A549 (cell line): ENCODE results near the gene ELOA2. TPM values are rescaled to one million over a fixed set of nuclear protein-coding genes. Genes with fewer than 3 reads are reported as not detected.

ENCODE experiments used
- ATAC-seq, 2 experiments: fragments of 200-7000 bp in 1 of 2; fragments of >200 bp in 1 of 2; cut with Nextera tagmentation in 1 of 2; cut with Tn5 transposase in 1 of 2; 3 replicates each; pipeline versions ENCODE4 v1.8.0 to v1.9.1; 2018 to 2020; ENCODE audit warnings: mild to moderate bottlenecking in 1 of 2, moderate library complexity in 1 of 2
- CTCF ChIA-PET: fragments of 300-600 bp; sonication (Branson Sonifier 250); formaldehyde crosslinking; extraction: SDS; loops from one replicate; lab custom pipeline; 2021; ENCODE audit warnings: antibody characterized with exemption, inconsistent platforms; lab: Yijun Ruan, JAX
- POLR2A ChIA-PET: fragments of 350-600 bp; formaldehyde crosslinking; extraction: SDS; loops from one replicate; lab custom pipeline; 2021; ENCODE audit warnings: antibody characterized with exemption, inconsistent platforms; lab: Yijun Ruan, JAX
- DNase-seq, 2 experiments: peaks; one replicate each; pipeline versions ENCODE4 v3.0.0 to v3.0.0-alpha.2; 2011 to 2016; ENCODE audit warnings: low read depth in 1 of 2, low spot score in 1 of 2
- FAIRE-seq: peaks from 2 replicates; lab custom pipeline; 2011; peaks lifted over from hg19 to GRCh38; lab: Jason Lieb, UNC
- H3K27ac ChIP-seq, 2 experiments: fragments of >200 bp; sonication (Bioruptor Twin); formaldehyde crosslinking; 3 replicates each; pipeline ENCODE4 v1.5.1; 2016 to 2017
- H3K4me1 ChIP-seq: fragments of >200 bp; sonication (Bioruptor Twin); formaldehyde crosslinking; 3 replicates; pipeline ENCODE4 v1.6.1; 2016
- H3K4me2 ChIP-seq: fragments of >200 bp; sonication (Bioruptor Twin); formaldehyde crosslinking; 3 replicates; pipeline ENCODE4 v1.6.1; 2016
- H3K4me3 ChIP-seq: fragments of >200 bp; sonication (Bioruptor Twin); formaldehyde crosslinking; 3 replicates; pipeline ENCODE4 v1.5.1; 2016
- H3K9me3 ChIP-seq: fragments of >200 bp; sonication (Bioruptor Twin); formaldehyde crosslinking; 3 replicates; pipeline ENCODE4 v1.6.1; 2016
- CBX2 ChIP-seq: fragments of 200-600 bp; sonication (generic); IDR thresholded peaks from 2 replicates; pipeline ENCODE4 v1.6.1; 2016; ENCODE audit warnings: low read depth, mild to moderate bottlenecking, borderline replicate concordance
- CBX8 ChIP-seq: fragments of 200-600 bp; sonication (generic); IDR thresholded peaks from 2 replicates; pipeline ENCODE4 v1.6.1; 2016
- EHF ChIP-seq: fragments of 250-450 bp; sonication (Bioruptor Pico); IDR thresholded peaks from 2 replicates; pipeline ENCODE4 v1.5.0; 2020; ENCODE audit warnings: mild to moderate bottlenecking
- EHMT2 ChIP-seq: fragments of 200-600 bp; sonication (generic); IDR thresholded peaks from 2 replicates; pipeline ENCODE4 v1.6.1; 2016; ENCODE audit warnings: antibody characterized with exemption, low read depth, mild to moderate bottlenecking, moderate library complexity
- ESRRA ChIP-seq: fragments of 150-350 bp; IDR thresholded peaks from 2 replicates; pipeline ENCODE4 v1.6.1; 2014; ENCODE audit warnings: mild to moderate bottlenecking, low read length, borderline replicate concordance
- FOSB ChIP-seq: fragments of 250-450 bp; sonication (Bioruptor Pico); IDR thresholded peaks from 2 replicates; pipeline ENCODE4 v1.5.0; 2020; ENCODE audit warnings: mild to moderate bottlenecking, moderate library complexity
- FOXS1 ChIP-seq: fragments of 250-450 bp; sonication (Bioruptor Pico); IDR thresholded peaks from 2 replicates; pipeline ENCODE4 v1.5.0; 2020; ENCODE audit warnings: mild to moderate bottlenecking, moderate library complexity
- GATA3 ChIP-seq: IDR thresholded peaks from 2 replicates; pipeline ENCODE4 v1.6.1; 2012; ENCODE audit warnings: borderline replicate concordance
- HDAC2 ChIP-seq: fragments of 200-600 bp; sonication (generic); IDR thresholded peaks from 2 replicates; pipeline ENCODE4 v1.6.1; 2016
- KDM1A ChIP-seq: fragments of 200-600 bp; sonication (generic); IDR thresholded peaks from 2 replicates; pipeline ENCODE4 v1.6.1; 2016; ENCODE audit warnings: low read depth, mild to moderate bottlenecking
- MAZ ChIP-seq: fragments of 150-350 bp; IDR thresholded peaks from 2 replicates; pipeline ENCODE4 v1.6.1; 2014; ENCODE audit warnings: antibody characterized with exemption, low read depth, low read length, borderline replicate concordance
- RAD21 ChIP-seq, 2 experiments: fragments of >200 bp in 1 of 2; sonication (Bioruptor Twin) in 1 of 2; formaldehyde crosslinking in 1 of 2; IDR thresholded peaks in 1 of 2; conservative IDR thresholded peaks in 1 of 2; 2 replicates in 1 of 2; 3 replicates in 1 of 2; pipeline ENCODE4 v1.6.1; 2012 to 2018; ENCODE audit warnings: inconsistent platforms in 1 of 2
- RFX5 ChIP-seq: fragments of 450-650 bp; IDR thresholded peaks from 2 replicates; pipeline ENCODE4 v1.7.1; 2014; ENCODE audit warnings: antibody characterized with exemption, mild to moderate bottlenecking, moderate library complexity
- SMC3 ChIP-seq: fragments of >200 bp; sonication (Bioruptor Twin); formaldehyde crosslinking; IDR thresholded peaks from 3 replicates; pipeline ENCODE4 v1.6.1; 2018; ENCODE audit warnings: inconsistent platforms
- WGBS: methylation state at CpG from one replicate; pipeline ENCODE4 v1.1.6; 2017; ENCODE audit errors: missing lambda C conversion rate; 5-methylcytosine and 5-hydroxymethylcytosine counted together
- polyA plus RNA-seq, 4 experiments: library from polyadenylated mRNA; depleted of rRNA in 3 of 4; stranded (reverse); fragments of >200 nt; fragmentation: RNase III in 1 of 4; extraction: RNeasy Plus Mini Kit Qiagen cat#74134 plus additional on column Dnase treatment in 1 of 4; gene quantifications; 2 replicates in 3 of 4; 3 replicates in 1 of 4; pipeline ENCODE4 v1.2.3, GENCODE V29; 2011 to 2017
- TF ChIP-seq, protein P1 (sequence below): IDR thresholded peaks from 2 replicates; pipeline ENCODE4 v1.6.1; 2012
- TF ChIP-seq, protein P2 (sequence below): fragments of 150-350 bp; IDR thresholded peaks from 2 replicates; pipeline ENCODE4 v1.6.1; 2014; ENCODE audit warnings: low read depth, mild to moderate bottlenecking, low read length
- TF ChIP-seq, protein P3 (sequence below): fragments of >200 bp; sonication (Bioruptor Twin); formaldehyde crosslinking; IDR thresholded peaks from 2 replicates; pipeline ENCODE4 v1.6.1; 2016
- TF ChIP-seq, protein P4 (sequence below): fragments of >200 bp; sonication (Bioruptor Twin); formaldehyde crosslinking; IDR thresholded peaks from 3 replicates; pipeline ENCODE4 v1.5.1; 2016
- TF ChIP-seq, protein P5 (sequence below): fragments of 200-600 bp; sonication (generic); IDR thresholded peaks from 2 replicates; pipeline ENCODE4 v1.6.1; 2016; ENCODE audit warnings: antibody characterized with exemption, mild to moderate bottlenecking, moderate library complexity
- TF ChIP-seq, protein P6 (sequence below): IDR thresholded peaks from 2 replicates; pipeline ENCODE4 v1.6.1; 2012; ENCODE audit warnings: low read depth, borderline replicate concordance

ELOA2 gene
- polyA plus RNA-seq, 2 of the 4 experiments (the other 2 are of a cell fraction) = not detected

DNA sequence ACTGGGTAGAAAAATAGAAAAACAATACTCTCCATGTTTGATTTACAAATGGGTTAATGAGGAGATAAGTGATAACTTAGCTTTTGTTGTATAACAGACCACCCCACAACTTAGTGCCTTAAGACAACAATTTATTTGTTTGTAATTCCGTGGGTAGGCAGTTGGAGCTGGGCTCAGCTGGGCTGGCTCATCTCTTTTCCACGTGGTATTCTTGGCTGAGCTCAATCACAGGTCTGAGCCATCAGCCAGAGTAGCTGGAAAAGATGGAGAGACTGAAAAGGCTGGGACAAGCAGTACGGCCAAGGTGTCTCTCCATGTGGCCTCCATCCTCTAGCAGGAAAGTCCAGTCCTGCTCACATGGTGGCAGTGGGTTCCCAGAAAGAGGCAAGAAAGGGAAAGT is 32.2 kb upstream of the ELOA2 start (continued):
- TF ChIP-seq FOXS1 (CRISPR knock-in tag) = no peak
- TF ChIP-seq RAD21 (conservative IDR thresholded peaks at IDR 0.05 in 1 of 2, IDR thresholded peaks at IDR 0.05 in 1 of 2) = no peak
- no peak for TF ChIP-seq SMC3
- TF ChIP-seq, protein P1, sequence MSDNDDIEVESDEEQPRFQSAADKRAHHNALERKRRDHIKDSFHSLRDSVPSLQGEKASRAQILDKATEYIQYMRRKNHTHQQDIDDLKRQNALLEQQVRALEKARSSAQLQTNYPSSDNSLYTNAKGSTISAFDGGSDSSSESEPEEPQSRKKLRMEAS = no peak
- no peak for TF ChIP-seq GATA3
- TF ChIP-seq EHF (CRISPR knock-in tag) = no peak
- TF ChIP-seq RFX5 = no peak
- no peak for TF ChIP-seq MAZ

DNA sequence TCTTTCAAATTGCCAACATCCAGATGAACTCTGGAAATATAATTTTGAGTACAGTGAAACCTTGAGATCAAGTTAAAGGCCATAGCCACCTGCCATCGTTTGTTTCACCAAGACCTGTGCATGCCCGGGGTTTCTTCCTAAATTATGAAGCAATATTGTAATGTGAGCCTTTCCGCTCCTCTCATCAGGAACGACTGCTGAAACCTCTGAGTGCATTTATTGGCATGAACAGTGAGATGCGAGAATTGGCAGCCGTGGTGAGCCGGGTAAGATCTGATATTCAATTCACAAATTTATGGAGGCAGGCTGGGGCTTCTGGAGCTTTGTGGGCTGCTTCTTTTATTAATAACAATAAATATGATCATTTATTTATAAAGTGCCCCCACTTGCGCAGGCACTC is 27.7 kb upstream of the ELOA2 start:
- H3K4me2 ChIP-seq = no peak overlapping the region
- CTCF ChIA-PET = no interaction called here
- TF ChIP-seq FOSB (no peak), HDAC2 (no peak), ESRRA (no peak), GATA3 (no peak), CBX8 (no peak), KDM1A (no peak), EHMT2 (no peak), CBX2 (no peak)
- TF ChIP-seq, protein P2, sequence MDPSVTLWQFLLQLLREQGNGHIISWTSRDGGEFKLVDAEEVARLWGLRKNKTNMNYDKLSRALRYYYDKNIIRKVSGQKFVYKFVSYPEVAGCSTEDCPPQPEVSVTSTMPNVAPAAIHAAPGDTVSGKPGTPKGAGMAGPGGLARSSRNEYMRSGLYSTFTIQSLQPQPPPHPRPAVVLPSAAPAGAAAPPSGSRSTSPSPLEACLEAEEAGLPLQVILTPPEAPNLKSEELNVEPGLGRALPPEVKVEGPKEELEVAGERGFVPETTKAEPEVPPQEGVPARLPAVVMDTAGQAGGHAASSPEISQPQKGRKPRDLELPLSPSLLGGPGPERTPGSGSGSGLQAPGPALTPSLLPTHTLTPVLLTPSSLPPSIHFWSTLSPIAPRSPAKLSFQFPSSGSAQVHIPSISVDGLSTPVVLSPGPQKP = no peak
- TF ChIP-seq, protein P1 = no peak
- TF ChIP-seq, protein P3, sequence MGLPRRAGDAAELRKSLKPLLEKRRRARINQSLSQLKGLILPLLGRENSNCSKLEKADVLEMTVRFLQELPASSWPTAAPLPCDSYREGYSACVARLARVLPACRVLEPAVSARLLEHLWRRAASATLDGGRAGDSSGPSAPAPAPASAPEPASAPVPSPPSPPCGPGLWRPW = no peak
- TF ChIP-seq, protein P4, sequence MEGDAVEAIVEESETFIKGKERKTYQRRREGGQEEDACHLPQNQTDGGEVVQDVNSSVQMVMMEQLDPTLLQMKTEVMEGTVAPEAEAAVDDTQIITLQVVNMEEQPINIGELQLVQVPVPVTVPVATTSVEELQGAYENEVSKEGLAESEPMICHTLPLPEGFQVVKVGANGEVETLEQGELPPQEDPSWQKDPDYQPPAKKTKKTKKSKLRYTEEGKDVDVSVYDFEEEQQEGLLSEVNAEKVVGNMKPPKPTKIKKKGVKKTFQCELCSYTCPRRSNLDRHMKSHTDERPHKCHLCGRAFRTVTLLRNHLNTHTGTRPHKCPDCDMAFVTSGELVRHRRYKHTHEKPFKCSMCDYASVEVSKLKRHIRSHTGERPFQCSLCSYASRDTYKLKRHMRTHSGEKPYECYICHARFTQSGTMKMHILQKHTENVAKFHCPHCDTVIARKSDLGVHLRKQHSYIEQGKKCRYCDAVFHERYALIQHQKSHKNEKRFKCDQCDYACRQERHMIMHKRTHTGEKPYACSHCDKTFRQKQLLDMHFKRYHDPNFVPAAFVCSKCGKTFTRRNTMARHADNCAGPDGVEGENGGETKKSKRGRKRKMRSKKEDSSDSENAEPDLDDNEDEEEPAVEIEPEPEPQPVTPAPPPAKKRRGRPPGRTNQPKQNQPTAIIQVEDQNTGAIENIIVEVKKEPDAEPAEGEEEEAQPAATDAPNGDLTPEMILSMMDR = no peak
- TF ChIP-seq, all 56 proteins: peak for 0
- no peaks in the 10 kb centered on the region for H3K9me3 ChIP-seq
- ATAC-seq (no peak), FAIRE-seq (no peak), DNase-seq (no peak)
- WGBS = 73% methylated on average over 8 of the region's 8 CpGs
- no peak overlapping the region for H3K27ac ChIP-seq
- POLR2A ChIA-PET = no interaction called here
- H3K4me1 ChIP-seq = no peaks in the 10 kb centered on the region
- no peak overlapping the region for H3K4me3 ChIP-seq

DNA sequence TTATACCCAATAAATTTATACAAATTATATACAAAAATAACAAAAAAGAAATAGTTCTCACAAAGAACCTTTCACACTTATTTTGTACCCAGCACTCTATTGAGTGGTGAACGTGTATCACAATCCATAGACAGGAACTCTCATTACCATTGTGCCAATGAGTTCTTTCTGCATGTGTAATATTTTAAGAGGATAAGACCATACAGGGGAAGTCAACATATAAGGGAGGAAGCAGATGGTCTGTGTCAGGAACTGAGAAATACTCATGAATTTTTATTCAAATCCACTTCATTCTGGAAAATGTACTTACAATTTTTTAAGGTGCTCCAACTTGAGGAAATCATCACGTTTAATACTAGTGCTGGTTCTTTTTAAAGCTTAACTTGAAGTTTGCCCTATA is 27.1 kb upstream of the ELOA2 start:
- TF ChIP-seq, protein P5, sequence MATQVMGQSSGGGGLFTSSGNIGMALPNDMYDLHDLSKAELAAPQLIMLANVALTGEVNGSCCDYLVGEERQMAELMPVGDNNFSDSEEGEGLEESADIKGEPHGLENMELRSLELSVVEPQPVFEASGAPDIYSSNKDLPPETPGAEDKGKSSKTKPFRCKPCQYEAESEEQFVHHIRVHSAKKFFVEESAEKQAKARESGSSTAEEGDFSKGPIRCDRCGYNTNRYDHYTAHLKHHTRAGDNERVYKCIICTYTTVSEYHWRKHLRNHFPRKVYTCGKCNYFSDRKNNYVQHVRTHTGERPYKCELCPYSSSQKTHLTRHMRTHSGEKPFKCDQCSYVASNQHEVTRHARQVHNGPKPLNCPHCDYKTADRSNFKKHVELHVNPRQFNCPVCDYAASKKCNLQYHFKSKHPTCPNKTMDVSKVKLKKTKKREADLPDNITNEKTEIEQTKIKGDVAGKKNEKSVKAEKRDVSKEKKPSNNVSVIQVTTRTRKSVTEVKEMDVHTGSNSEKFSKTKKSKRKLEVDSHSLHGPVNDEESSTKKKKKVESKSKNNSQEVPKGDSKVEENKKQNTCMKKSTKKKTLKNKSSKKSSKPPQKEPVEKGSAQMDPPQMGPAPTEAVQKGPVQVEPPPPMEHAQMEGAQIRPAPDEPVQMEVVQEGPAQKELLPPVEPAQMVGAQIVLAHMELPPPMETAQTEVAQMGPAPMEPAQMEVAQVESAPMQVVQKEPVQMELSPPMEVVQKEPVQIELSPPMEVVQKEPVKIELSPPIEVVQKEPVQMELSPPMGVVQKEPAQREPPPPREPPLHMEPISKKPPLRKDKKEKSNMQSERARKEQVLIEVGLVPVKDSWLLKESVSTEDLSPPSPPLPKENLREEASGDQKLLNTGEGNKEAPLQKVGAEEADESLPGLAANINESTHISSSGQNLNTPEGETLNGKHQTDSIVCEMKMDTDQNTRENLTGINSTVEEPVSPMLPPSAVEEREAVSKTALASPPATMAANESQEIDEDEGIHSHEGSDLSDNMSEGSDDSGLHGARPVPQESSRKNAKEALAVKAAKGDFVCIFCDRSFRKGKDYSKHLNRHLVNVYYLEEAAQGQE = no peak
- TF ChIP-seq, protein P6, sequence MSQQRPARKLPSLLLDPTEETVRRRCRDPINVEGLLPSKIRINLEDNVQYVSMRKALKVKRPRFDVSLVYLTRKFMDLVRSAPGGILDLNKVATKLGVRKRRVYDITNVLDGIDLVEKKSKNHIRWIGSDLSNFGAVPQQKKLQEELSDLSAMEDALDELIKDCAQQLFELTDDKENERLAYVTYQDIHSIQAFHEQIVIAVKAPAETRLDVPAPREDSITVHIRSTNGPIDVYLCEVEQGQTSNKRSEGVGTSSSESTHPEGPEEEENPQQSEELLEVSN = no peak
- TF ChIP-seq, protein P3 = no peak
- TF ChIP-seq FOSB = no peak
- POLR2A ChIA-PET = no interaction called here
- WGBS = 35% methylated on average over 2 of the region's 2 CpGs
- no peaks in the 10 kb centered on the region for H3K9me3 ChIP-seq
- H3K27ac ChIP-seq = no peak overlapping the region
- no peak for DNase-seq
- H3K4me1 ChIP-seq = no peaks in the 10 kb centered on the region
- CTCF ChIA-PET = no interaction called here
- no peak overlapping the region for H3K4me3 ChIP-seq
- ATAC-seq = no peak
- no peak for FAIRE-seq
- H3K4me2 ChIP-seq = no peak overlapping the region
